GM12878 (cell line): ENCODE results near the gene MOK. TPM values are rescaled to one million over a fixed set of nuclear protein-coding genes. Genes with fewer than 3 reads are reported as not detected.

Source experiments
- ATAC-seq: fragments of 200-7000 bp; cut with Tn5 transposase; 3 replicates; pipeline ENCODE4 v1.9.1; 2020; ENCODE audit warnings: mild to moderate bottlenecking, moderate library complexity
- BruUV-seq: library from RNA; stranded (reverse); fragments of 400-500 nt; replicated peaks from 2 replicates; lab custom pipeline; 2021; lab: Mats Ljungman, UMichigan
- CTCF ChIA-PET: fragments of 300-600 bp; sonication (Branson Sonifier 250); formaldehyde crosslinking; extraction: SDS; loops from one replicate; lab custom pipeline; 2021; ENCODE audit warnings: inconsistent platforms; lab: Yijun Ruan, JAX
- POLR2A ChIA-PET: fragments of 350-600 bp; formaldehyde crosslinking; extraction: SDS; loops from one replicate; lab custom pipeline; 2021; ENCODE audit warnings: inconsistent platforms; lab: Charles Lee
- RAD21 ChIA-PET: fragments of 300-600 bp; sonication (Branson Sonifier 250); formaldehyde crosslinking; loops from one replicate; lab custom pipeline; 2023; ENCODE audit warnings: antibody characterized with exemption; ENCODE audit not compliant: unreplicated experiment; lab: Charles Lee
- SMC1A ChIA-PET: fragments of 300-600 bp; sonication (Branson Sonifier 250); formaldehyde crosslinking; loops from one replicate; lab custom pipeline; 2023; ENCODE audit not compliant: unreplicated experiment, uncharacterized antibody; lab: Charles Lee
- DNase-seq: peaks from one replicate; pipeline ENCODE4 v3.0.0-alpha.2; 2011; ENCODE audit warnings: low read depth, low spot score
- FAIRE-seq: peaks from 3 replicates; lab custom pipeline; 2011; peaks lifted over from hg19 to GRCh38; lab: Jason Lieb, UNC
- H2AFZ ChIP-seq: 2 replicates; pipeline ENCODE4 v1.6.0; 2011; ENCODE audit warnings: low read depth, low read length, control low read depth; ENCODE audit not compliant: control insufficient read depth
- H3K27ac ChIP-seq: 2 replicates; pipeline ENCODE4 v1.5.1; 2011; ENCODE audit warnings: control low read depth; ENCODE audit not compliant: control insufficient read depth, insufficient read depth
- H3K27me3 ChIP-seq, 2 experiments: replicated peaks in 1 of 2; 2 replicates each; pipeline versions ENCODE4 v1.6.0 to v1.6.1; 2011; ENCODE audit warnings: low read length in 1 of 2; ENCODE audit not compliant: control insufficient read depth in 2 of 2, insufficient read depth in 2 of 2
- H3K36me3 ChIP-seq, 2 experiments: 2 replicates each; pipeline ENCODE4 v1.5.1; 2011; ENCODE audit warnings: low read length in 1 of 2; ENCODE audit not compliant: control insufficient read depth in 2 of 2, insufficient read depth in 2 of 2
- H3K4me1 ChIP-seq: 2 replicates; pipeline ENCODE4 v1.6.1; 2011; ENCODE audit warnings: mild to moderate bottlenecking, low read length, moderate library complexity, mixed read lengths; ENCODE audit not compliant: control insufficient read depth, insufficient read depth
- H3K4me2 ChIP-seq: 2 replicates; pipeline ENCODE4 v1.6.0; 2011; ENCODE audit warnings: control low read depth; ENCODE audit not compliant: control insufficient read depth, insufficient read depth
- H3K4me3 ChIP-seq: fragments of 200-600 bp; sonication (generic); 2 replicates; pipeline ENCODE4 v1.5.1; 2016
- H3K79me2 ChIP-seq: 2 replicates; pipeline ENCODE4 v1.6.0; 2011; ENCODE audit warnings: low read length; ENCODE audit not compliant: control insufficient read depth, insufficient read depth
- H3K9ac ChIP-seq: 2 replicates; pipeline ENCODE4 v1.8.0; 2011; ENCODE audit warnings: low read length, control low read depth, mixed read lengths; ENCODE audit not compliant: control insufficient read depth, insufficient read depth
- H3K9me3 ChIP-seq: replicated peaks from 3 replicates; pipeline ENCODE4 v1.5.1; 2011; ENCODE audit warnings: mild to moderate bottlenecking, low read length; ENCODE audit not compliant: control insufficient read depth, insufficient read depth
- H4K20me1 ChIP-seq: 2 replicates; pipeline ENCODE4 v1.6.0; 2011; ENCODE audit not compliant: control insufficient read depth, insufficient read depth
- CEBPZ ChIP-seq: fragments of 150-350 bp; IDR thresholded peaks from 2 replicates; pipeline ENCODE4 v1.6.1; 2016; ENCODE audit warnings: low read depth, low read length
- KAT2A ChIP-seq: conservative IDR thresholded peaks from 2 replicates; pipeline ENCODE4 v1.6.1; 2011; ENCODE audit warnings: low read depth, low read length; ENCODE audit not compliant: control insufficient read depth
- MYC ChIP-seq: IDR thresholded peaks from 2 replicates; pipeline ENCODE4 v1.6.1; 2011; ENCODE audit warnings: mild to moderate bottlenecking, low read length, moderate library complexity, inconsistent platforms; ENCODE audit not compliant: insufficient read depth, insufficient replicate concordance, insufficient read length, severe bottlenecking
- SUZ12 ChIP-seq: fragments of 200-600 bp; sonication (generic); IDR thresholded peaks from one replicate; pipeline ENCODE4 v1.6.1; 2018; ENCODE audit warnings: antibody characterized with exemption, mild to moderate bottlenecking; ENCODE audit not compliant: unreplicated experiment
- ZNF207 ChIP-seq: fragments of 450-650 bp; IDR thresholded peaks from 2 replicates; pipeline ENCODE4 v1.6.1; 2014; ENCODE audit warnings: antibody characterized with exemption, mild to moderate bottlenecking, borderline replicate concordance
- WGBS: methylation state at CpG from one replicate; pipeline ENCODE4 v1.1.6; 2016; ENCODE audit warnings: low lambda C conversion rate; ENCODE audit not compliant: insufficient replicate concordance, insufficient coverage; ENCODE audit errors: missing lambda C conversion rate; 5-methylcytosine and 5-hydroxymethylcytosine counted together
- in situ Hi-C: fragments of 300-500 bp; cut with MboI; formaldehyde crosslinking; loops from 9 replicates; pipeline ENCODE4 v1.14.3; 2018; ENCODE audit warnings: mixed read lengths
- intact Hi-C: fragments of 100-400 bp; cut with micrococcal nuclease; formaldehyde crosslinking; loops from one replicate; pipeline ENCODE4 v1.14.2; 2022; ENCODE audit not compliant: unreplicated experiment
- polyA plus RNA-seq, 11 experiments: library from polyadenylated mRNA; depleted of rRNA in 4 of 11; unstranded in 6 of 11; stranded (reverse) in 5 of 11; fragments of >200 nt; fragmentation: Nextera tagmentation in 4 of 11; fragmentation: Illumina TruSeq in 1 of 11; extraction: Ambion mirVana in 4 of 11; extraction: Trizol in 1 of 11; gene quantifications; 1 replicate in 1 of 11; 2 replicates in 10 of 11; pipeline versions ENCODE4 v1.2.1 to v1.2.3, GENCODE V29; 2011 to 2016; ENCODE audit warnings: inconsistent platforms in 2 of 11, missing spikeins in 2 of 11, low read depth in 1 of 11
- total RNA-seq, 4 experiments: library from RNA; depleted of rRNA in 3 of 4; stranded (reverse); fragments of >200 nt in 3 of 4; fragmentation: Illumina TruSeq in 1 of 4; extraction: Trizol in 1 of 4; gene quantifications; 2 replicates each; pipeline versions ENCODE4 v1.2.1 to v1.2.3, GENCODE V29; 2013 to 2021

Gene MOK
- total and polyA plus RNA-seq, 10 of the 15 experiments (the other 5 are each of a cell fraction or from before 2014, with no cell fraction given): 0.10 to 3.0 (median 1.4) TPM

DNA sequence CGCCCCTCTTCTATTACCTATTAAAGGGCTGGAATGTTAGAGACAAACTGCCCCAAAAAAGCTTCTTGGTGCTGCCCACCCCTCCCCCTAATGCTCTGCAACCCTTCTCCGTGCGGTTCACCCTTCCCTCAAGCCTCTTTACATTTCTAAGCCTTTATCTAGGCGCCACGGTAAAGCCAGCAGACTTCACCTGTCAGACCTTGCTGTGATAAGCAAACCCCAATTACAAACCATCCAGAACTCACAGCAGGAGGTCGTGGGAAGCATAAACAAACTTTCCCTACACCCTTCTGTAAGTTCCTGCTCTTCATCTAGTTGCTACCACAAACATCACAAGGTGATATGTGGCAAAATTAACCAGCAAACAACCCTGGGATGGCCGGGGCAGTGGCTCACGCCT, 56.8 kb downstream of the MOK start:
- no peaks in the 10 kb centered on the region for H3K79me2 ChIP-seq
- H3K4me1 ChIP-seq: no peaks in the 10 kb centered on the region
- no peaks in the 10 kb centered on the region for H4K20me1 ChIP-seq
- SMC1A ChIA-PET: no interaction called here
- no peak overlapping the region for H3K4me3 ChIP-seq
- no peak overlapping the region for H3K9ac ChIP-seq
- no TSS peak for BruUV-seq
- 66% methylated on average over 8 of the region's 8 CpGs for WGBS
- no peak for DNase-seq
- TF ChIP-seq KAT2A (no peak), MYC (no peak), SUZ12 (no peak), CEBPZ (no peak), ZNF207 (no peak)
- TF ChIP-seq, all 136 proteins: peak for 0
- CTCF ChIA-PET: no interaction called here
- Histone ChIP-seq H3K27me3 (no peaks in the 10 kb centered on the region), H2AFZ (no peak overlapping the region), H3K4me2 (no peak overlapping the region), H3K9me3 (no peaks in the 10 kb centered on the region; the same call in 2 of the 3 replicates), H3K27ac (no peak overlapping the region), H3K36me3 (no peaks in the 10 kb centered on the region)
- RAD21 ChIA-PET: no interaction called here
- FAIRE-seq (no peak), ATAC-seq (no peak)
- in situ Hi-C loops (no loop called here), intact Hi-C loops (no loop called here)
- POLR2A ChIA-PET: no interaction called here
